Astrocyte (in vitro differentiated cells and primary cell): ENCODE results near the gene ACY1. TPM values are rescaled to one million over a fixed set of nuclear protein-coding genes. Genes with fewer than 3 reads are reported as not detected.
"Not testable (repeated sequence)": the region's sequence is repeated elsewhere in the genome, so short reads cannot be mapped to it uniquely, and the experiment has no call there.

Source experiments
- DNase-seq: peaks from one replicate; pipeline ENCODE4 v3.0.0-alpha.2; 2010; ENCODE audit warnings: low read depth
- FAIRE-seq: peaks from 2 replicates; lab custom pipeline; 2011; peaks lifted over from hg19 to GRCh38; lab: Jason Lieb, UNC
- H2AFZ ChIP-seq: 2 replicates; pipeline ENCODE4 v1.6.0; 2012; ENCODE audit warnings: low read depth, low read length, inconsistent platforms
- H3K27ac ChIP-seq: 2 replicates; pipeline ENCODE4 v1.5.1; 2011; ENCODE audit warnings: low read depth, low read length, inconsistent platforms
- H3K27me3 ChIP-seq: 2 replicates; pipeline ENCODE4 v1.6.0; 2011; ENCODE audit warnings: low read length, inconsistent platforms; ENCODE audit not compliant: insufficient read depth
- H3K36me3 ChIP-seq: 2 replicates; pipeline ENCODE4 v1.5.1; 2011; ENCODE audit warnings: low read length, inconsistent platforms; ENCODE audit not compliant: insufficient read depth
- H3K4me1 ChIP-seq: 2 replicates; pipeline ENCODE4 v1.5.1; 2011; ENCODE audit warnings: low read length, inconsistent platforms; ENCODE audit not compliant: insufficient read depth
- H3K4me2 ChIP-seq: 2 replicates; pipeline ENCODE4 v1.6.0; 2012; ENCODE audit warnings: low read length, inconsistent platforms
- H3K4me3 ChIP-seq: 2 replicates; pipeline ENCODE4 v1.5.1; 2011; ENCODE audit warnings: low read depth, mild to moderate bottlenecking, low read length, inconsistent platforms; ENCODE audit not compliant: insufficient read depth
- H3K79me2 ChIP-seq: 2 replicates; pipeline ENCODE4 v1.6.0; 2012; ENCODE audit warnings: mild to moderate bottlenecking, low read length, inconsistent platforms; ENCODE audit not compliant: insufficient read depth
- H3K9ac ChIP-seq: 2 replicates; pipeline ENCODE4 v1.6.0; 2012; ENCODE audit warnings: mild to moderate bottlenecking, low read length, inconsistent platforms
- H3K9me3 ChIP-seq: 2 replicates; pipeline ENCODE4 v1.5.1; 2012; ENCODE audit warnings: low read depth, mild to moderate bottlenecking, low read length, inconsistent platforms; ENCODE audit not compliant: insufficient read depth
- H4K20me1 ChIP-seq: 2 replicates; pipeline ENCODE4 v1.6.0; 2012; ENCODE audit warnings: low read length, inconsistent platforms; ENCODE audit not compliant: insufficient read depth
- H3K27ac Mint-ChIP-seq: one replicate; pipeline ENCODE4 v1.8.0; 2021; ENCODE audit warnings: mild to moderate bottlenecking, mixed read lengths; ENCODE audit not compliant: unreplicated experiment
- H3K27me3 Mint-ChIP-seq: one replicate; pipeline ENCODE4 v1.8.0; 2021; ENCODE audit warnings: low read depth, mixed read lengths; ENCODE audit not compliant: unreplicated experiment
- H3K36me3 Mint-ChIP-seq: one replicate; pipeline ENCODE4 v1.8.0; 2021; ENCODE audit warnings: low read depth, mixed read lengths; ENCODE audit not compliant: unreplicated experiment
- H3K4me1 Mint-ChIP-seq: one replicate; pipeline ENCODE4 v1.8.0; 2021; ENCODE audit warnings: low read depth, mixed read lengths; ENCODE audit not compliant: unreplicated experiment
- H3K4me3 Mint-ChIP-seq: one replicate; pipeline ENCODE4 v1.8.0; 2021; ENCODE audit warnings: mild to moderate bottlenecking, moderate library complexity, mixed read lengths; ENCODE audit not compliant: unreplicated experiment
- H3K9me3 Mint-ChIP-seq: one replicate; pipeline ENCODE4 v1.8.0; 2021; ENCODE audit warnings: mild to moderate bottlenecking, mixed read lengths; ENCODE audit not compliant: unreplicated experiment
- CTCF ChIP-seq: IDR thresholded peaks from 2 replicates; pipeline ENCODE4 v1.5.1; 2011; ENCODE audit warnings: low read depth, mild to moderate bottlenecking, inconsistent platforms, low read length, moderate library complexity; ENCODE audit not compliant: insufficient read depth
- EZH2 ChIP-seq: IDR thresholded peaks from 2 replicates; pipeline ENCODE4 v1.6.1; 2012; ENCODE audit warnings: mild to moderate bottlenecking, low read length, inconsistent platforms; ENCODE audit not compliant: insufficient read depth
- total RNA-seq: library from RNA; stranded (reverse); gene quantifications from 2 replicates; pipeline ENCODE4 v1.2.1, GENCODE V29; 2021

Gene ACY1
- total RNA-seq, 1 donor from 2014 or later = 16.4 TPM

GRCh38 chr3:51988286-51989146, 5.2 kb downstream of the ACY1 start:
- no peaks in the 10 kb centered on the region for H3K27me3 Mint-ChIP-seq
- Histone ChIP-seq H3K27ac (no peak overlapping the region), H2AFZ (no peak overlapping the region), H3K9me3 (no peaks in the 10 kb centered on the region), H3K9ac (no peak overlapping the region), H3K4me2 (no peak overlapping the region), H3K36me3 (peaks cover 9% of the 10 kb centered on the region), H3K27me3 (no peaks in the 10 kb centered on the region), H4K20me1 (peaks cover 17% of the 10 kb centered on the region), H3K4me1 (peaks cover 17% of the 10 kb centered on the region), H3K79me2 (peaks cover 27% of the 10 kb centered on the region), H3K4me3 (no peak overlapping the region)
- DNase-seq (no peak), FAIRE-seq (no peak)
- H3K27ac Mint-ChIP-seq = no peak overlapping the region
- TF ChIP-seq EZH2 (no peak), CTCF (no peak)
- H3K4me3 Mint-ChIP-seq = no peak overlapping the region
- peaks cover 4% of the 10 kb centered on the region for H3K4me1 Mint-ChIP-seq
- H3K36me3 Mint-ChIP-seq = peaks cover 9% of the 10 kb centered on the region
- H3K9me3 Mint-ChIP-seq = no peaks in the 10 kb centered on the region

- DNase-seq, H3K9me3 Mint-ChIP-seq, H3K4me3 ChIP-seq: not testable (repeated sequence)
Measured at GRCh38 chr3:51990501-51990971, 7.2 kb downstream of the ACY1 start.

DNA sequence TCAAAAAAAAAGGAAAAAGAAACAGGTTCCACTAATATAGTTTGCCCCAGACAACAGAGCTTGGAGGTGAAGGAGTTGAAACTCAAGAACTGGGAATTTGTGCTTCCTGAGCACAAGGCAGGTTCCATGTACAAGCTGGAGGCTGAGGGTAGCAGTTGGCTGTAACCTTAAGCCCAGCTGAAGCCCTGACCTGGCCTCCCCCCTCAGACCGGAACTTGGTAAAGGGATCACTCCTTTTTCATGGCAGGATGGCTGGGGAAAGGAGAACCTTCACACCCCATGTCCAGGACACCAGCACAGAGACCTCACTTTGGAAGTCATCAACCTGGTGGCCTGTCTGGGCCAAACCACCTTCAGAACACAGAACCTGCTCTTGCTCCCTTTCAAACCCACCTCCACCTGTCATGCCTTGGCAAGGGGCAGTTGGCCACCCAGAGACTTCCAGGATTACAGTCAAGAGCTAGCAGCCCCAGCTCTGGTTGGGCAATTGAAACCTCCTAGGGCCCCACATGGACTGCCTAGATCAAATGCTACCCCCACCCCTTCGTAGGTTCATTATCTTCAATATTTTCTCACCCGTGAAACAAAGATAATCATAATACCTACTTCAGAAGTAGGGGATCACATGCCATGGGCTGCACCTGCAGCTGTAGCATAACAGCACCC, 8.8 kb downstream of the ACY1 start:
- H3K4me3 Mint-ChIP-seq = no peak overlapping the region

More at GRCh38 chr3:51990501-51990971, 7.2 kb downstream of the ACY1 start:
- H3K9ac ChIP-seq, H3K27ac Mint-ChIP-seq, H3K4me2 ChIP-seq, H3K4me3 Mint-ChIP-seq, H3K27me3 ChIP-seq, H3K27me3 Mint-ChIP-seq, H3K9me3 ChIP-seq, FAIRE-seq, H3K27ac ChIP-seq, H2AFZ ChIP-seq: not testable (repeated sequence)
- H3K4me1 ChIP-seq = peaks cover 27% of the 10 kb centered on the region
- H3K79me2 ChIP-seq = peaks cover 39% of the 10 kb centered on the region
- peaks cover 25% of the 10 kb centered on the region for H4K20me1 ChIP-seq
- Mint-ChIP-seq H3K36me3 (peaks cover 20% of the 10 kb centered on the region), H3K4me1 (peaks cover 10% of the 10 kb centered on the region)
- peaks cover 21% of the 10 kb centered on the region for H3K36me3 ChIP-seq

GRCh38 chr3:51993657-51994056, 10.3 kb downstream of the ACY1 start:
- peaks cover 25% of the 10 kb centered on the region for H4K20me1 ChIP-seq
- H3K4me3 ChIP-seq = peak overlapping the region; percentile 93
- H3K36me3 ChIP-seq = peaks cover 21% of the 10 kb centered on the region
- H3K27me3 Mint-ChIP-seq, H3K9me3 ChIP-seq, H3K27me3 ChIP-seq, H3K27ac ChIP-seq, H3K27ac Mint-ChIP-seq, DNase-seq, FAIRE-seq, H2AFZ ChIP-seq, H3K9me3 Mint-ChIP-seq: not testable (repeated sequence)
- Mint-ChIP-seq H3K4me1 (peaks cover 17% of the 10 kb centered on the region), H3K4me3 (peak overlapping the region; percentile 100), H3K36me3 (peaks cover 20% of the 10 kb centered on the region)
- peaks cover 40% of the 10 kb centered on the region for H3K79me2 ChIP-seq
- H3K4me2 ChIP-seq = peak overlapping the region; percentile 50
- peak overlapping the region; percentile 96 for H3K9ac ChIP-seq
- H3K4me1 ChIP-seq = peaks cover 33% of the 10 kb centered on the region

More for the DNA sequence above, 8.8 kb downstream of the ACY1 start:
- peaks cover 10% of the 10 kb centered on the region for H3K4me1 Mint-ChIP-seq
- no peaks in the 10 kb centered on the region for H3K27me3 Mint-ChIP-seq
- Histone ChIP-seq H3K4me1 (peaks cover 27% of the 10 kb centered on the region), H3K79me2 (peaks cover 40% of the 10 kb centered on the region), H3K9ac (peak overlapping the region; percentile 42), H3K4me2 (peak overlapping the region; percentile 41), H3K27ac (no peak overlapping the region), H3K9me3 (no peaks in the 10 kb centered on the region), H3K27me3 (no peaks in the 10 kb centered on the region), H4K20me1 (peaks cover 25% of the 10 kb centered on the region), H3K4me3 (no peak overlapping the region), H2AFZ (no peak overlapping the region), H3K36me3 (peaks cover 21% of the 10 kb centered on the region)
- DNase-seq (no peak), FAIRE-seq (no peak)
- no peaks in the 10 kb centered on the region for H3K9me3 Mint-ChIP-seq
- peaks cover 20% of the 10 kb centered on the region for H3K36me3 Mint-ChIP-seq
- no peak overlapping the region for H3K27ac Mint-ChIP-seq
- TF ChIP-seq EZH2 (no peak), CTCF (no peak)
